Neural progenitor cell (in vitro differentiated cells): ENCODE results near the gene PHTF1.
"Not testable (repeated sequence)": the region's sequence is repeated elsewhere in the genome, so short reads cannot be mapped to it uniquely, and the experiment has no call there.

Source experiments
- EZH2 ChIP-seq: fragments of 200-600 bp; sonication (generic); IDR thresholded peaks from 2 replicates; pipeline ENCODE4 v1.6.1; 2017; ENCODE audit warnings: antibody characterized with exemption, mild to moderate bottlenecking, moderate library complexity
- EZH2phosphoT487 ChIP-seq: fragments of 200-600 bp; sonication (generic); IDR thresholded peaks from 2 replicates; pipeline ENCODE4 v1.6.1; 2017; ENCODE audit warnings: antibody characterized with exemption
- TF ChIP-seq, protein P1 (sequence below): fragments of 200-600 bp; sonication (generic); IDR thresholded peaks from 2 replicates; pipeline ENCODE4 v1.5.1; 2017; ENCODE audit warnings: antibody characterized with exemption, mild to moderate bottlenecking

DNA sequence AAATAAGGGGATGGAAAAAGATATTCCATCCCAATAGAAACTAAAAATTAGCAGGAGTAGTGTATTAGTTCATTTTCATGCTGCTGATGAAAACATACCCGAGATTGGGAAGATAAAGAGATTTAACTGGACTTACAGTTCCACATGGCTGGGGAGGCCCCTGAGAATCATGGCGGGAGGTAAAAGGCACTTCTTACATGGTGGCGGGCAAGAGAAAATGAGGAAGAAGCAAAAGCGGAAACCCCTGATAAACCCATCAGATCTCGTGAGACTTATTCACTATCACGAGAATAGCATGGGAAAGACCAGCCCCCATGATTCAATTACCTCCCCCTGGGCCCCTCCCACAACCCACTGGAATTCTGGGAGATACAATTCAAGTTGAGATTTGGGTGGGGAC lies 41.8 kb downstream of the PHTF1 start:
- TF ChIP-seq EZH2, EZH2phosphoT487: not testable (repeated sequence)
- TF ChIP-seq, protein P1, sequence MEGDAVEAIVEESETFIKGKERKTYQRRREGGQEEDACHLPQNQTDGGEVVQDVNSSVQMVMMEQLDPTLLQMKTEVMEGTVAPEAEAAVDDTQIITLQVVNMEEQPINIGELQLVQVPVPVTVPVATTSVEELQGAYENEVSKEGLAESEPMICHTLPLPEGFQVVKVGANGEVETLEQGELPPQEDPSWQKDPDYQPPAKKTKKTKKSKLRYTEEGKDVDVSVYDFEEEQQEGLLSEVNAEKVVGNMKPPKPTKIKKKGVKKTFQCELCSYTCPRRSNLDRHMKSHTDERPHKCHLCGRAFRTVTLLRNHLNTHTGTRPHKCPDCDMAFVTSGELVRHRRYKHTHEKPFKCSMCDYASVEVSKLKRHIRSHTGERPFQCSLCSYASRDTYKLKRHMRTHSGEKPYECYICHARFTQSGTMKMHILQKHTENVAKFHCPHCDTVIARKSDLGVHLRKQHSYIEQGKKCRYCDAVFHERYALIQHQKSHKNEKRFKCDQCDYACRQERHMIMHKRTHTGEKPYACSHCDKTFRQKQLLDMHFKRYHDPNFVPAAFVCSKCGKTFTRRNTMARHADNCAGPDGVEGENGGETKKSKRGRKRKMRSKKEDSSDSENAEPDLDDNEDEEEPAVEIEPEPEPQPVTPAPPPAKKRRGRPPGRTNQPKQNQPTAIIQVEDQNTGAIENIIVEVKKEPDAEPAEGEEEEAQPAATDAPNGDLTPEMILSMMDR, result not testable (repeated sequence)
